Tibial nerve (tissue), 3 donors: Measurements from ENCODE around the gene NLN.

Experiments
- POLR2A ChIP-seq, 2 donors: fragments of 450-650 bp; IDR thresholded peaks; one replicate each; pipeline ENCODE4 v1.6.1; 2017; ENCODE audit warnings: antibody characterized with exemption in 2 of 2, mild to moderate bottlenecking in 2 of 2, moderate library complexity in 2 of 2
- TF ChIP-seq, protein P1 (sequence below), 5 experiments: fragments of 200-600 bp in 3 of 5; fragments of 450-650 bp in 2 of 5; sonication (generic) in 3 of 5; IDR thresholded peaks; one replicate each; pipeline ENCODE4 v1.5.1; 2016 to 2019; ENCODE audit warnings: antibody characterized with exemption in 5 of 5, mild to moderate bottlenecking in 3 of 5, moderate library complexity in 2 of 5

DNA sequence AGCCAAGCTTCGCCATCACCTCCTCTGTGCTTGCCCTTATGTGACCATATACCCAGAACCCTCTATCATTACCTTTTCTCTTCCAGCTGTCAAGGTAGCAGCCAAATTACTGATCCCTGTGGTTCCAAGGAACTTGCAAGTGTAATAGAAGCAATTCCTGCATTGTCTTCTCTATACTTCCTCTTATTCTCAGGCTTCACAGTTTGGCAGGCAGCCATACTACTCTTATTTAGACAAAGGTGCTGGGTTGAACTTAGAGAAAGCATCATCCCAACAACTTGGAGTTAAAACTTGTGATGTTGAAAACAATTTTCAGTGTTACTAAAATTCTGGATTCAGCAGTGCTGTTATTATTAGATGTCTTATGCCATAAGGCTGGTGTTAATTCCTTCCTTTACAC lies 93.2 kb downstream of the NLN start:
- TF ChIP-seq, protein P1, sequence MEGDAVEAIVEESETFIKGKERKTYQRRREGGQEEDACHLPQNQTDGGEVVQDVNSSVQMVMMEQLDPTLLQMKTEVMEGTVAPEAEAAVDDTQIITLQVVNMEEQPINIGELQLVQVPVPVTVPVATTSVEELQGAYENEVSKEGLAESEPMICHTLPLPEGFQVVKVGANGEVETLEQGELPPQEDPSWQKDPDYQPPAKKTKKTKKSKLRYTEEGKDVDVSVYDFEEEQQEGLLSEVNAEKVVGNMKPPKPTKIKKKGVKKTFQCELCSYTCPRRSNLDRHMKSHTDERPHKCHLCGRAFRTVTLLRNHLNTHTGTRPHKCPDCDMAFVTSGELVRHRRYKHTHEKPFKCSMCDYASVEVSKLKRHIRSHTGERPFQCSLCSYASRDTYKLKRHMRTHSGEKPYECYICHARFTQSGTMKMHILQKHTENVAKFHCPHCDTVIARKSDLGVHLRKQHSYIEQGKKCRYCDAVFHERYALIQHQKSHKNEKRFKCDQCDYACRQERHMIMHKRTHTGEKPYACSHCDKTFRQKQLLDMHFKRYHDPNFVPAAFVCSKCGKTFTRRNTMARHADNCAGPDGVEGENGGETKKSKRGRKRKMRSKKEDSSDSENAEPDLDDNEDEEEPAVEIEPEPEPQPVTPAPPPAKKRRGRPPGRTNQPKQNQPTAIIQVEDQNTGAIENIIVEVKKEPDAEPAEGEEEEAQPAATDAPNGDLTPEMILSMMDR (IDR thresholded peaks at IDR 0.05): no peak
- no peak for TF ChIP-seq POLR2A (IDR thresholded peaks at IDR 0.05)
